HG03097 (cell line): ENCODE measurements around the gene ARHGEF39.

Experiments used
- ATAC-seq: cut with Tn5 transposase; IDR thresholded peaks from one replicate; pipeline ENCODE4 v1.9.1; 2021; ENCODE audit not compliant: unreplicated experiment, low FRiP score

ARHGEF39 gene

DNA sequence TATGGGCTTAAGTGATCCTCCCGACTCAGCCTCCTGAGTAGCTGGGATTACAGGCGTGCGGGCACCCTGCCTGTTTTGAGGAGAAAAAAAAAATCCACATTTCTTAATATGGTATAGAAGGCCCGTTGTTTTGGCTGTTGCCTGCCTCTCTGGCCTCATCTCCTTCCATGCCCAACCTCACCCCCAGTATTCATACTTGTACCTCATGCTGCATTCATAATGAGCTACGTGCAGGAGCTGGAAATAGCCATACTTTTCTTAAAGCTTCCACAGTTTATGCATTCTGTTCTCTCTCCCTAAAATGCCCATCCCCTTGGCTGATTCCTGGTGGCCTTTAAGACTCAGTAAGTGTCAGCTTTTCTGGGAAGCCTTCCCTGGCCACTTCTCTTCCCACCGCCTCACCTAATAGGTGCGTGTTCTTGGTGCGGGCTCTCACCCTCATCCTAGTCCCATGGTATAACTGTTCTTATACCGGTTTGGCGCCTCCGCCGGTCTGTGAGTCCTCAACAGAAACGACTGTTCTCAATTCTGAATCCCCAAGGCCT is 26.8 kb upstream of the ARHGEF39 start:
- no peak for ATAC-seq

DNA sequence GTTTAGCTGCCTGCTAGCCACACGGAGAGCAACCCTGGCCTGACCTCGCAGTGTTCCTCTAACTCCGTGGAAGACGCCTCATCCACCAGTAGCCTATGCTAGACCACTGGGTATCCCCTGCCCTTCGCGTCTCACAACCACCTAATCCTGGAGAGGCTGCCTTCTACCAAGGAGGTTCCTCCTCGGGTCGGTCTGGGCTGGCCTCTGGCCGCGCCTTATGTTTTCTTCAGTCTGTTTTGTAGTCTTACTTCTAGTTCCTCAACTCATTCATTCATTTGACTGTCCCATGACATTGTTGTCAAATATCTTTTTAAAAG is 26.3 kb upstream of the ARHGEF39 start:
- no peak for ATAC-seq

DNA sequence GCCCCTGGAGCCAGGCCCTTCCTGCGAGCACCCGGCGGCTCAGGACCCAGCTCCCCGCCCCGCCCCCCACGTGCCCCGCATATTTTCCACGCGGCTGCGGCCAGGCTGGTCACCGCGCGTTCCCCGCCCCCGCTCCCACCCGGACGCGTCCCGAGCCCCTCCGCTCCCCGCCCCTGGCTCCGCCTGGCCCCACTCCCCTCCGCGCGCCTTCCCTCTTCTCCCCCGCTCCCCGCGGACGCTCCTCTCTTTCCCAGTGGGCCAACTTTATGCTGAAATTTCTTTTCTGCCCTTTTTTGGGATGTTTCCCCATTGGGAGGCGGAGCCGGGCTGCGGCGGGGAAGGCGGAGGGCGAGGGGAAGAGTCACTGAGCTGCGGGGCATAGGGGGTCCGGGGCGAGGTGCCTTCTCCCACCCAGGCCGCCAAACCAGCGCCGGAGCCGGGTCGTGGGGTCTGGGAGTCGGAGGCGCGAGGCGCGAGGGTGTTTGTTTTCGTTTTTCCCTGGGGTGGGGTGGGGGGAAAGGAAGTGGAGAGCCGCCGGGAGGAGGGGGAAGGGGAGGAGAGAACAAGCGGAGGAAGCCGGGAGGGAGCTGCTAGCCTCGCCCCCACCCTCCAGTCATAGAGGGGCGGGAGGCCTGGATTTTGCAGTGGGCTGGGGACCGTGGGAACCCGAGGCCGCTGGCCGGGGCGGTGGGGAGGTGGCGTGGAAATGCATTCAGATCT is 25.8 kb upstream of the ARHGEF39 start:
- ATAC-seq: no peak

DNA sequence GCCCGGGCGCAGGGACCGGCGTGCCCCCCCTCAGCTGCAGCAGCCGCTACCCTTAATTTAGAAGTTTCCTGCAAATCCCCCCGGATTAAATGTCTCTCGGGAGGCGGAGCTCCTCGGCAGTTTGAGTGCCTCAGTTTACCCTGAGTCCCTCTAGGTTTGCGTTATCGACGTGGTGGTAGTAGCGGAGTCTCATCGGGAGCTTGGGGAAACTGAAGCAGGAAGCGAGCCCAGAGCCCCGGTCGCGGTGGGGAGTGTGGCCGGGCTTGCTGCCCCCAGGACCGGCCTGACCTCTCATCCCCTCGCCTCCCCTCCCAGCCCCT is 25.3 kb upstream of the ARHGEF39 start:
- ATAC-seq: no peak

DNA sequence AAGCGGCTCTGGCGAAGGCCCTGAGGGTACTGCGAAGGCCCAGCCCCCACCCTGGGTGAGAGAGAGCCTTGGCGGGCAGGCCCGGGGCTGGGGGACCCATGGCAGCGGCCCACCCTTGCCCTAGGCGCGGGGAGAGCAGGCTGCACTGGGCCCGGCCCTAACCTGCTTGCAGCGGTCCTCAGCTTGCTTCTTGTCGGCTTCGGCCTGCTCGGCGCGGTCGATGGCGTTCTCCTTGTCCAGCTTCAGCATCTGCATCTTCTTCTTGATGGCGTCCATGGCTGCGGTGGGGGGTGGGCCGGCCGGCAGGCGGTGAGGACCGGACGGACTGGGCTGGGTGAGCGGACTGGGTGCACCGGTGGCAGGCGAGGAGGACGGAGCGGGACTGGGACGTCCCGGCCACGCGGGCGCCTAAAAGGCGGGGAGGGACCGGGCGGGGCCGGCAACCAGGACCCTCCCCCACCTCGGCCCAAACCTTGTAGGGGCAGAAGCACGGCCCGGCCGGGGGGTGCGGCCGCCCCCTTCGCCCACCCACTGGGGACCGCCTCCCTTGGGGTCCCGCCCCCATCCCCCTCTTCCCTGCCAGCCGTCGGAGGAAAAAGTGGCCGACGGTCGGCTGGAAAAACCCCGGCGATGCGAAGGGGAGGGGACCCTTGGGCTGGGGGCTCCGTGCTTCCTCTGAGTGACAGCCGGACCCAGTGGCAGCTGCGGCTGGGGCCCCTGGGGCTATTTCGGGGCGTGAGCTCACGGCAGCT is 24.7 kb upstream of the ARHGEF39 start, which contains the start of gene TPM2:
TPM2 (minus strand) TSS at position 384 of the 752 bp plus-strand sequence; CDS start at position 276, 108 bp downstream.
- no peak for ATAC-seq

DNA sequence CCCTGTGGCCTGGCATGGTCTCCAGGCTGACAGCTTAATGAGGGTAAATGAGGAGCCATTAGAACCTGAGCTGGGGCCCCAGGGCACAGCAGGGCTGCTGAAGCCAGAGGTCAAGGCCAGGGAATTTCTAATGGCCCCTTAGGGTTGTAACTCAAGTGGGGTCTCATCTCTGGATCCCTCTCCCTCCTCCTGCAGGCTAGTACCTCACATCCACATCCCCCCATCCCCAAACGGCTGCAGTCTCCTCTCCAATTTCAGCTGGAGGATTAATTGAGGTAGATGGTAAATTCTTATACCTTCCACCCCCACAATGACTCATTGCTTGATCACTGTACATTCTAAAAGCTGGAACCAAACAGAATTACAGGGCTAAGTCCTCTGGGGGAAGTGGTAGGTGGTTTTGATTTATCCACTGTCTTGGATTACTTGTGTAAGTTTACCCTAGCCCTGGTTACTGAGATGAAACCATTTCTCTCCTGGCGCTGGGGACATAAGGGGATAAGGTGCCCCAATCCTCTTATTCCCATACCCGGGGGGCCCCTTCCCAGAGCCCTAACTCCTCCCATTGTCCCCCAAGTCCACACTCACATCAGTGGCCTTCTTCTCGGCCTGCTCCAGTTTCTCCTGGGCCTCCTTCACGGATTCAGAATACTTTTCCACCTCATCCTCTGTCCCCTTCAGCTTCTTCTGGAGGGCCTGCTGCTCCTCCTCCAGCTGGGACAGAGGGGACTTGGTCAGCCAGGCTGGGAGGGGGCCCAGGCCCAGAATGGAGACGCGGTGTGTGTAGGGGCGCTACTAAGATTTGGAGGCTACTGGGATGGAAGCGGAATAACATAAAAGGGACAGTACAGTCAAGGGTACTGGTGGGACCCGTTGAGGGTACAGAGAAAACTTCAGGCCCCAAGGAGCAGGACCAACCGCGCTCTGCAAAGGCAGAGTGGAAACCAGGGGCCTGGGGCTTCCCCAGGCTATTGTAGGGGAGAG is 23.9 kb upstream of the ARHGEF39 start:
- ATAC-seq: no peak

DNA sequence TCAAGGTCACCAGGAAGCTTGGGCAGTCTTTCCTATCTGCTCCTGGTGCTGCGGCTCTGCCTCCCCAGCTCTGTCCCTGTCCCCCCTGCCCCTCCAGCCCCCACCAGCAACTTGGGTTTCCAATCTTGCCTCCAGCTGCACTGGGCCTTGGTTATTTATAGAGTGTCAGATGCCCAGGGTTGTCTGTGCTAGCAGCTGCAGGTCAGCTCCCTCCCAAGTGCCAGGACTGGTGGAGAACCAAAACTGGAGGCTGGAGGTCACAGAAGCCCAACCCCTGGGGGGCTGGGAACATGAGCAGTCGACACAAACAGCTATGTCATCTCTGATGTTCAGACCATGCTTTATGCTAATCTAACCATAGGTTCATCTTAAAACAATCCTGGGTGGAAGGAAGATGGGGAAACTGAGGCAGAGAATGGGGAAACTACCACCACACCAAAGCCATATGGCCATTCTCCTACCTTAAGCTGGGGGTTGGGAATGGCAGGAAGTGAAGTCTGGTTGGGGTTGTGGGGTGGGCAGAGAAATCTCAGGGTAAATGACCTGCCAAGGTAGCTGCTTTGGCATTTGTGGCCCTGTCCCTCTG is 23.1 kb upstream of the ARHGEF39 start:
- no peak for ATAC-seq

DNA sequence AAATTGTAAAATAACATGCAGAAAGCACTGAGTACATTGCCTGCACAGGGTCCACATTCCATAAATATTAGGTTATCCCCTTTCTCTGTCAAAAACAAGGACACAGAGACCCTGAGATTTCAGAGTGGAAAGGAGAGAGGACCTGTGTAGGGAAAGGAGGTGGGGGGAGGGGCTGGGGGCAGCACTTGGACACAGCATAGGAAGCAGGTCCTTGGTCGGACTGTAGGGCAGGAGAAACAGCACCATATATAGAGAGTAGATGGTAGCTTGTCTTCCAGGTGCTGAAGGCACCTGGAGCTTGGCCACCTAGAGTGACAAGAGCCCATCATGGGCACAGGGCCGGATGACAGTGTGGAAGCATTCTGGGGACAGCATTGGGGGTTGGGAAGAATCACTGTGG is 22.3 kb upstream of the ARHGEF39 start:
- ATAC-seq: no peak

DNA sequence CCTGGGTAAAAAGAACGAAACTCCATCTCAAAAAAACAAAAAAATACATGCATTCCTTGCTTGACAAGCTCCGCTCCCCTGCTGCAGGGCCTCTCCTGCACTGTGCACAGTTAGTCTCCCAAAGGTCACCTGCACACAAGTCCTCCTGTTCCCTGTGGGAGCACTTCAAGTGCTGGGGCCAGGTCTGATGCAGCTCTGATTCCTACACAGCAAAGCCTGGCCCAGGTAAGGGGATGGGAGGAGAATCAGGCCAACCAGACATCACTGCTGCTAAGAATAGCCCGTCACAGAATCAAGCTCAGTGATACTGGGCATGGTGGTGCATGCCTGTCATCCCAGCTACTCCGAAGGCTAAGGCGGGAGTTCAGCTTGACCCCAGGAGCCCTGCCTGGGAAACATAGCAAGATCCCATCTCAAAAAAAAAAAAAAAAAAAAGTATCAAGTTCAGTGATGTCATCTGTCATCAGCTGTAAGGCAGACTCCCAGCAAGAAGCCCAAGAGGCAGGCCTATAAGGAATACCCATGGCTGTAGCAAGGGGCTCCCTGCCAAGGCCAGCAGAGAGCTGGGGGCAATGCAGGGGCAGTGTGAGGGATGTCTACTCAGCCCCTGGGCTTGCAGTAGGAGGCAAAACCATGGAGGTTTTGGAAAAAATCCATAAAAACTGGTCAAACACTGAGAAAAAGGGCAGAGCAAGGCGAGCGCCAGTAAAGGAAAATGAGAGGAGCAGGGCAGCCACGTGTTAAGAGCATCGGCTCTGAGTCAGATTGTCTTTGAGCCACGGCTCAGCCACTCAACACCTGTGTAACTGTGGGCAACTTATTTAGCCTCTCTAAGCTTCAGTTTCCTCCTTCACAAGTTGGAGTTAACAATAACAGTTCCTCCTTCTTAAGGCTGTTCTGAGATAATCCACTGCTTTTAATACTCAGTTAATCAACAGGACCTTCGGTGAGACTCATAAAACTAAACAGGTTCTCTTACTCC is 21.5 kb upstream of the ARHGEF39 start:
- no peak for ATAC-seq

DNA sequence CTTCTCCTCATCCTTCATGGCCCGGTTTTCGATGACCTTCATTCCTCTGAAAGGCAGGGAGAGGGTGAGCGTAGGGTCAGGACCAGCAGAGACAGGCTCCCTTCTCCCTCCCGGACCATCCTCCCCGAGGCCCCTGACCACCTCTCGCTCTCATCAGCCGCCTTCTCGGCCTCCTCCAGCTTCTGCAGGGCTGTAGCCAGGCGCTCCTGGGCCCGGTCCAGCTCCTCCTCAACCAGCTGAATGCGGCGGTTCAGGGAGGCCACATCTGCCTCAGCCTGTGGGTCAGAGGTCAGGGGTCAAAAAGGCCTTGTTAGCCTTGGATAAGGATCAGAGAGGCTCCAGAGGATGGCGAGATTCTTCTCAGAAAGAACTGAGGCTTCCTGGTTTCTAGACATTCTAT is 20.5 kb upstream of the ARHGEF39 start:
- ATAC-seq: no peak

DNA sequence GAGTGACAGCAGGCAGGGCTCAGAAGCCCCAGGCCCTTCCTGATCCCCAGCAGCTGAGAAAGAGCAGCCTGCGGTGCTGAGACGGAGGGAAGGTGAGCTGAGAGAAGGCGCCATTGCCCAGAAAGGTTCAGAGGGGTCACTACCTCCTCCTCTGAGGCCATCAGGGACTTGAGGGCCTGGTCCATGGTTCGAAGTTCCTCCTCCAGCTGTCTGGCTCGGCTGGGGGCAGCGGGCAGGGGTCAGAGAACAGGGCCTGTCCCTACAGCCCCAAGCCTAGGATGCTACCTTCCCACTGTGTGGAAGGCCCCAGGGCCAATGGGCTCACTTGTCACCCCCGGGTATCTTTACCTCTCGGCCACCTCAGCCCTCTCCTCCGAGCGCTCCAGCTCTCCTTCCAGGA is 19.9 kb upstream of the ARHGEF39 start:
- no peak for ATAC-seq

DNA sequence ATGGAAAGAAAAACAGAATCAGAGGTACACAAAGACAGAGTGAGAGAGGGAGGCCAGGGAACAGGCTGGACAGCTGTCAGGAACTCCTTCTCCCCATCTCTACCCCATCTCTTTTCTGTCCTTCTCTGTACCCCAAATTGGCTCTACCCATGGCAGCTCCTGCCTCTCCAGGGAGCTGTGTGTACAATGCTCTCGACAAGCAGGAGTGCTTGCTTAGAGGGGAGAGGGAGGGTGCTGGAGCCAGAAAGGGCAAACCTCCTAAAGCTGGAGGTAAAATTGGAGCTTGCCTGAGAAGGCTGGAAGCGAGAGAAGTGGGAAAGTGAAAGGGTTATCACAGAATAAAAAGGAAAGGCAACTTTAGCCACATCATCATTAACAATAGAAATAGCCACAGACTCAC is 18.3 kb upstream of the ARHGEF39 start:
- no peak for ATAC-seq

DNA sequence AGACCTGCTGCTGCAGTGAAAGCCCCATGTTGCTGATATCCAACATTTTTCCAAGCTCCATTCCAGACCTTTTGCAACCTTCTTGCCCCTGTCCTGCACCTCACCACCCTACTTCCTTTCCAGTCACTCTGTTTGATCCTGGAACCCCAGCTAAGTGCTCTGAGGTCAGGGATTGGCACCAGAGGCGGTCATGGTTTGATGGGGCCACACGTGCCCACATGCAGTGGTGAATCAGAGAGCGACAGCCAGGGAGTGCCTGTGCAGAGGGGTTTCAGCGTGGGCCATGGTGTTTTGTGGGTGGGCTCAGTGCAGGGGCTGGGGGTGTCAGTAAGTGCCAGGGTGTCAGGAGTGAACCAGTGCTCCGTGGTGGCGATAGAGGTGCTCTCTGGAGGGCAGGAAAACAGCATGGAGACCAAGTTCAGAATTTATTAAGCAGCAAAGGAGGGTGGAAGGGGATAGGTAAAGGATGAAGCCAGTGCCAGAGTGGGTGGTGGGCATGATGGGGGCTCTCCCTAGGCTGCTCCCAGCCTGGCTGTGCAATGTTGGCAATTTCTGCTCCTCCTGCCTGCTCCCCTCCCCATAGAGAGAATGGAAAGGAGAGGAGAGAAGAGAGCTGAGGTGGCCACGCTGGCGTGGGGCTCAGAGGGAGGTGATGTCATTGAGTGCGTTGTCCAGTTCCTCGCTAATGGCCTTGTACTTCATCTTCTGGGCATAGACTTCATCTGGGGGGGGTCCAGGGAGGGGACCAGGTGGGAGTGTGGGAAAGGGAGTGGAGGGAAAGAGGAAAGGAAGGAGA is 17.7 kb upstream of the ARHGEF39 start:
- ATAC-seq: no peak

DNA sequence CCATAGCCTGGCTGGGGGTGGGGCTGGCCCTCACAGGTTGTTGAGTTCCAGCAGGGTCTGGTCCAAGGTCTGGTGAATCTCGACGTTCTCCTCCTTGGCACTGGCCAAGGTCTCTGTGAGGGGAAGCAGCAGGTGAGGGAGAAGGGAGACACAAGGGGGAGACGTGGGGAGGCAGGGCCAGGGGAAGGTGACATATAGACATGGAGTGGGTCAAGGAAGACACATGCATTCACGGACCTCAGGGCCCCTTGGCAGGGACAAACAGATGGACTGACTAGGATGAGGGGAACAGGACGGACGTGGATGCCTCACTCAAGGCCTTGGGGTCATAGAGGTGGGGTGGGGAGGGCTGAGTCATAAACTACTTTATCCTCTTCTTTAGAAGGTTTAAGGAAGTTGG is 17.1 kb upstream of the ARHGEF39 start:
- ATAC-seq: no peak

DNA sequence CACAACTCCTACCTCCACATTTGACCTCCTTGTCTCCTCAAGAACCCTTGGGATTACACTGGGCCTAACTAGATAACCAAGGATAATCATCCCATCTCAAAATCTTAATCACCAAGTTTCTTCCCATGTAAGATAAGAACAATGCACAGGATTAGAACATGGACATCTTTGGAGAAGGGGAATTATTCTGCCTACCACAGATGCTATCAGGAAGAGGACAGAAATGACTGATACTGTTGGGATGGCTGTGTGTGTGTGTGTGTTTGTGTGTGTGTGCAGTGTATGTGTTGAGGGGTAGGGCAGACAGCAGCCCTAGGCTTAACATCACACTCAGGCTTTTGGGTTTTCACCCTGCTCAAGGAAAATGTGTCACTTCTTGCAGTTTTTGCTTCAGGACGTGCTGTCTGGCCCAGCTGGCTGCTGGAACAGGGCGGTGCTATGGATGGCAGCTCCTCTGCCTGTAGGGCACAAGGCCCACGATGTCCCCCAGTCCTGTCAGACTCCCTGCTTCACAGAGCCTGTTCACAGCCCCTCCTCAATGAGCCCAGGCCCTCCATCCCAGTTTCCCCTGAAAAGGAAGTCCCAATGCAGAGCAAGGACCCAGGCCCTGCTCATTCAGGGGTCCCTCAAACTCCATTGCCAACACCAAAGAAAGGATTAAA is 16.5 kb upstream of the ARHGEF39 start:
- ATAC-seq: no peak

DNA sequence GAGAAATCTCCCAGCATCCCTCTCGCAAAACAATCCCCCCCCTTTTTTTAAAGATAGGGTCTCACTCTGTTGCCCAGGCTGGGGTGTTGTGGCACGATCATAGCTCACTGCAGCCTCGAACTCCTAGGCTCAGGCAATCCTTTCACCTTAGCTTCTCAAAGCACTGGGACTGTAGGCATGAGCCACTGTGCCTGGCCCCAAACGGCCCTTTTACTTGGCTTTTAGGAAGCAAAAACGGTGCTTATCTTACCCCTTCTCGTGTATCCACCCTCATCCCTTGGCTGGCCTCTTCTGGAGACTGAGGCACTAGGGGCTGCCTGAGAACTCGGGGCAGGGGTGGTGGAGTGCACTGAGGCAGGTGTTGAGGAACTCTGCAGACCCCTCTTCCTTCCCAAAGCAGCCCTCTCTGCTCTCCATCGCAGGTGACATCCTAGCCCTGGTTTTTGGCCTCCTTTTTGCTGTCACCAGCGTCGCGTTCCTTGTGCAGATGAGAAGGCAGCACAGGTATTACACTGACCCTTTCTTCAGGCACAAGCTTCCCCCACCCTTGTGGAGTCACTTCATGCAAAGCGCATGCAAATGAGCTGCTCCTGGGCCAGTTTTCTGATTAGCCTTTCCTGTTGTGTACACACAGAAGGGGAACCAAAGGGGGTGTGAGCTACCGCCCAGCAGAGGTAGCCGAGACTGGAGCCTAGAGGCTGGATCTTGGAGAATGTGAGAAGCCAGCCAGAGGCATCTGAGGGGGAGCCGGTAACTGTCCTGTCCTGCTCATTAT is 15.5 kb upstream of the ARHGEF39 start:
- no peak for ATAC-seq

DNA sequence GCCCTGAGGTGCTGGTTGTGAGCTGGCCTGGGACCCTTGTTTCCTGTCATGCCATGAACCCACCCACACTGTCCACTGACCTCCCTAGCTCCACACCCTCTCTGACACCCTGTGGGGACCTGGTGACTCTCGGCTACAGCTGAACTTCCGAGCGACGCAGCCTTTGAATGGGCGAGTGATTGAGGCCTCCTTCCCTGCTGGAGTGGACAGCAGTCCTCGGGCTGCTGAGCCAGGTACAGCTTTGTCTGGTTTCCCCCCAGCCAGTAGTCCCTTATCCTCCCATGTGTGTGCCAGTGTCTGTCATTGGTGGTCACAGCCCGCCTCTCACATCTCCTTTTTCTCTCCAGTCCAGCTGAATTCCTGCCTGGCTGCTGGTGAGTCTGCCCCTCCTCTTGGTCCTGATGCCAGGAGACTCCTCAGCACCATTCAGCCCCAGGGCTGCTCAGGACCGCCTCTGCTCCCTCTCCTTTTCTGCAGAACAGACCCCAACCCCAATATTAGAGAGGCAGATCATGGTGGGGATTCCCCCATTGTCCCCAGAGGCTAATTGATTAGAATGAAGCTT is 14.9 kb upstream of the ARHGEF39 start:
- no peak for ATAC-seq
